Kidney (tissue), 14 donors: Measurements from ENCODE around the gene ZAR1L. TPM values are rescaled to one million over a fixed set of nuclear protein-coding genes. Genes with fewer than 3 reads are reported as not detected.

Source experiments
- DNase-seq, 5 donors: peaks; one replicate each; pipeline ENCODE4 v3.0.0-alpha.2; 2013 to 2020
- FAIRE-seq: peaks from 2 replicates; lab custom pipeline; 2012; peaks lifted over from hg19 to GRCh38; lab: Jason Lieb, UNC
- H3K27ac ChIP-seq, 2 donors: one replicate each; pipeline ENCODE4 v1.7.0; 2013; ENCODE audit warnings: low read depth in 2 of 2, low read length in 2 of 2, inconsistent platforms in 1 of 2
- H3K27me3 ChIP-seq: one replicate; pipeline ENCODE4 v1.7.1; 2013; ENCODE audit warnings: low read length, inconsistent platforms; ENCODE audit not compliant: control insufficient read depth, insufficient read depth
- H3K36me3 ChIP-seq, 3 donors: one replicate each; pipeline versions ENCODE4 v1.7.0 to v1.7.1; 2013; ENCODE audit warnings: low read length in 3 of 3, control low read depth in 1 of 3, inconsistent platforms in 1 of 3; ENCODE audit not compliant: insufficient read depth in 3 of 3, control insufficient read depth in 2 of 3
- H3K4me1 ChIP-seq, 3 donors: one replicate each; pipeline versions ENCODE4 v1.7.0 to v1.7.1; 2013; ENCODE audit warnings: low read length in 3 of 3, inconsistent platforms in 1 of 3, low read depth in 1 of 3; ENCODE audit not compliant: control insufficient read depth in 2 of 3, insufficient read depth in 2 of 3
- H3K4me3 ChIP-seq, 3 donors: one replicate each; pipeline versions ENCODE4 v1.7.0 to v1.8.1; 2013; ENCODE audit warnings: low read length in 3 of 3, control low read depth in 1 of 3, inconsistent platforms in 1 of 3
- H3K9ac ChIP-seq, 3 donors: one replicate each; pipeline versions ENCODE4 v1.7.0 to v1.7.1; 2013; ENCODE audit warnings: low read length in 3 of 3, control low read depth in 1 of 3, inconsistent platforms in 1 of 3
- H3K9me3 ChIP-seq, 3 donors: one replicate each; pipeline versions ENCODE4 v1.7.0 to v1.7.1; 2013; ENCODE audit warnings: low read length in 3 of 3, control low read depth in 1 of 3, inconsistent platforms in 1 of 3; ENCODE audit not compliant: control insufficient read depth in 2 of 3, insufficient read depth in 1 of 3
- CTCF ChIP-seq: IDR thresholded peaks from 3 replicates; pipeline ENCODE4 v1.5.1; 2012; ENCODE audit warnings: mild to moderate bottlenecking, moderate library complexity, borderline replicate concordance; ENCODE audit not compliant: insufficient read depth; ENCODE audit errors: extremely low read depth
- intact Hi-C: fragments of 100-400 bp; cut with DNase I; formaldehyde crosslinking; loops from one replicate; pipeline ENCODE4 v1.11.1; 2022
- polyA plus RNA-seq: library from polyadenylated mRNA; stranded (reverse); fragments of 350-450 nt; fragmentation: Illumina TruSeq; extraction: RNeasy Lipid Tissue Mini Kit (QIAGEN cat#74804); gene quantifications from one replicate; pipeline ENCODE4 v1.2.3, GENCODE V29; 2014; ENCODE audit warnings: low read depth, low replicate concordance; ENCODE audit not compliant: insufficient read depth
- total RNA-seq: library from RNA; stranded (reverse); fragmentation: NEBNext Ultra II Directional; extraction: Animal tissue kit (Norgen Biotek cat#: 25700); gene quantifications from one replicate; pipeline ENCODE4 v1.2.1, GENCODE V29; 2021
- donor health status: control.
- donor health status: control.
- donor health status: control.
- donor health status: control.
- donor health status: control.
- donor health status: DM: yes; HTN: yes; CAD: no.
- donor health status: Normal renal cell carcinoma (clear cell type).

Gene ZAR1L
- total and polyA plus RNA-seq, 2 donors from 2014 or later = not detected

- peak in 1 of 5 donors; percentile 13 for DNase-seq
- Histone ChIP-seq H3K9me3 (no peaks in the 10 kb centered on the region), H3K27me3 (no peaks in the 10 kb centered on the region), H3K36me3 (peaks cover 0 to 7% (median 3%) of the 10 kb centered on the region in 3 donors), H3K27ac (no peak overlapping the region), H3K9ac (no peak overlapping the region), H3K4me1 (no peaks in the 10 kb centered on the region), H3K4me3 (no peak overlapping the region)
- peak; percentile 71 for TF ChIP-seq CTCF
- intact Hi-C loops = no loop called here
- no peak for FAIRE-seq
Measured at GRCh38 chr13:32267836-32268439, 47.2 kb downstream of the ZAR1L start.

- H3K27ac ChIP-seq = no peak overlapping the region
- FAIRE-seq (no peak), DNase-seq (no peak)
- no peaks in the 10 kb centered on the region for H3K27me3 ChIP-seq
- no peak for TF ChIP-seq CTCF
- no peak overlapping the region for H3K9ac ChIP-seq
- H3K4me1 ChIP-seq = no peaks in the 10 kb centered on the region
- H3K4me3 ChIP-seq = no peak overlapping the region
- peaks cover 0 to 6% (median 3%) of the 10 kb centered on the region in 3 donors for H3K36me3 ChIP-seq
- intact Hi-C loops = no loop called here
- no peaks in the 10 kb centered on the region for H3K9me3 ChIP-seq
Measured at GRCh38 chr13:32266130-32266529, 49.0 kb downstream of the ZAR1L start.

- Histone ChIP-seq H3K27ac (no peak overlapping the region), H3K9me3 (no peaks in the 10 kb centered on the region), H3K4me1 (no peaks in the 10 kb centered on the region), H3K36me3 (peaks cover 0 to 6% (median 3%) of the 10 kb centered on the region in 3 donors), H3K4me3 (no peak overlapping the region), H3K27me3 (no peaks in the 10 kb centered on the region), H3K9ac (no peak overlapping the region)
- no peak for DNase-seq
- intact Hi-C loops = no loop called here
- no peak for TF ChIP-seq CTCF
- no peak for FAIRE-seq
Measured at GRCh38 chr13:32265726-32266125, 49.4 kb downstream of the ZAR1L start.

GRCh38 chr13:32264407-32264806 lies 50.8 kb downstream of the ZAR1L start:
- DNase-seq (peak in 2 of 5 donors; percentile 51 to 67), FAIRE-seq (no peak)
- Histone ChIP-seq H3K36me3 (peaks cover 0 to 6% (median 3%) of the 10 kb centered on the region in 3 donors), H3K4me1 (no peaks in the 10 kb centered on the region), H3K9ac (no peak overlapping the region), H3K9me3 (no peaks in the 10 kb centered on the region), H3K27me3 (no peaks in the 10 kb centered on the region), H3K4me3 (no peak overlapping the region), H3K27ac (no peak overlapping the region)
- TF ChIP-seq CTCF = no peak
- intact Hi-C loops = no loop called here
